Tibial nerve (tissue), 4 donors: ENCODE data around the gene ZNF697. TPM values are rescaled to one million over a fixed set of nuclear protein-coding genes. Genes with fewer than 3 reads are reported as not detected.

Experiments
- DNase-seq, 2 donors: peaks; one replicate each; pipeline ENCODE4 v3.0.0-alpha.2; 2019; ENCODE audit warnings: low spot score in 2 of 2
- H3K27ac ChIP-seq, 4 donors: fragments of 200-600 bp; sonication (generic) in 3 of 4; one replicate each; pipeline ENCODE4 v1.5.1; 2017 to 2019; ENCODE audit warnings: mild to moderate bottlenecking in 1 of 4
- H3K27me3 ChIP-seq, 2 donors: fragments of 200-600 bp; sonication (generic) in 1 of 2; one replicate each; pipeline versions ENCODE4 v1.5.1 to v1.6.0; 2017 to 2019
- H3K36me3 ChIP-seq, 3 donors: fragments of 200-600 bp; sonication (generic); one replicate each; pipeline ENCODE4 v1.5.1; 2018 to 2019
- H3K4me1 ChIP-seq, 4 donors: fragments of 200-600 bp; sonication (generic) in 3 of 4; one replicate each; pipeline ENCODE4 v1.5.1; 2017 to 2019
- H3K4me3 ChIP-seq, 4 donors: fragments of 200-600 bp; sonication (generic) in 3 of 4; one replicate each; pipeline ENCODE4 v1.5.1; 2017 to 2019; ENCODE audit warnings: mild to moderate bottlenecking in 1 of 4, moderate library complexity in 1 of 4
- H3K9me3 ChIP-seq, 4 donors: fragments of 200-600 bp; sonication (generic) in 3 of 4; one replicate each; pipeline ENCODE4 v1.5.1; 2017 to 2019
- EP300 ChIP-seq, 2 donors: sonication (generic); formaldehyde crosslinking; IDR thresholded peaks; one replicate each; pipeline ENCODE4 v1.6.1; 2017; ENCODE audit warnings: antibody characterized with exemption in 2 of 2, mild to moderate bottlenecking in 1 of 2
- POLR2A ChIP-seq, 2 donors: fragments of 450-650 bp; IDR thresholded peaks; one replicate each; pipeline ENCODE4 v1.6.1; 2017; ENCODE audit warnings: antibody characterized with exemption in 2 of 2, mild to moderate bottlenecking in 2 of 2, moderate library complexity in 2 of 2
- WGBS, 2 donors: methylation state at CpG; one replicate each; pipeline ENCODE4 v1.1.5; 2018; 5-methylcytosine and 5-hydroxymethylcytosine counted together
- total RNA-seq, 4 donors: library from RNA; depleted of rRNA; stranded (reverse); fragments of >200 nt; gene quantifications; one replicate each; pipeline ENCODE4 v1.1.0, GENCODE V29; 2016
- TF ChIP-seq, protein P1 (sequence below), 5 experiments: fragments of 200-600 bp in 3 of 5; fragments of 450-650 bp in 2 of 5; sonication (generic) in 3 of 5; IDR thresholded peaks; one replicate each; pipeline ENCODE4 v1.5.1; 2016 to 2019; ENCODE audit warnings: antibody characterized with exemption in 5 of 5, mild to moderate bottlenecking in 3 of 5, moderate library complexity in 2 of 5

The ZNF697 gene
- total RNA-seq, 4 donors from 2014 or later, result 3.3 to 9.0 (median 4.9) TPM

DNA sequence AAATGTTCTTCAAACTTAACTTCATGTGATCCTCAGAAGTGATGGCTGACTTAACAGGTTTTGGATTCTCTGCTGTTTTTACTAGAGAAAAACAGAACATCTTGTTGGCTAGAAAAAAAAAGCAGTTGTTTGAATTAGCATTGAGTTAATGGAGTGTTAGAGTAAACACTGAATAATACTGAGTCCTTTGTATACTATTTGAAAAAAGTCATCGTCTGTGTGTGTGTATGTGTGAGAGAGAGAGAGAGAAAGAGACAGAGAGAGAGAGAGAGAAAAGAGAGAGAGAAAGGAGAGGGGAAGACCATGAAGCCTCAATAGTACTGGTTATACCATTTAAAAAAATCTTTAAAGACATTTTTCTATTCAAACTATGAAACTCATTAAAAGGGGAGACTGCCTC lies 10.4 kb downstream of the ZNF697 start:
- Histone ChIP-seq H3K4me1 (peaks cover 0 to 22% (median 7%) of the 10 kb centered on the region in 4 donors), H3K27ac (no peak overlapping the region), H3K27me3 (no peaks in the 10 kb centered on the region), H3K9me3 (no peaks in the 10 kb centered on the region), H3K4me3 (no peak overlapping the region), H3K36me3 (no peaks in the 10 kb centered on the region)
- WGBS, 2 donors, result 26 to 29% methylated on average over 1 of the region's 1 CpG
- no peak for TF ChIP-seq EP300 (IDR thresholded peaks at IDR 0.05)
- TF ChIP-seq, protein P1, sequence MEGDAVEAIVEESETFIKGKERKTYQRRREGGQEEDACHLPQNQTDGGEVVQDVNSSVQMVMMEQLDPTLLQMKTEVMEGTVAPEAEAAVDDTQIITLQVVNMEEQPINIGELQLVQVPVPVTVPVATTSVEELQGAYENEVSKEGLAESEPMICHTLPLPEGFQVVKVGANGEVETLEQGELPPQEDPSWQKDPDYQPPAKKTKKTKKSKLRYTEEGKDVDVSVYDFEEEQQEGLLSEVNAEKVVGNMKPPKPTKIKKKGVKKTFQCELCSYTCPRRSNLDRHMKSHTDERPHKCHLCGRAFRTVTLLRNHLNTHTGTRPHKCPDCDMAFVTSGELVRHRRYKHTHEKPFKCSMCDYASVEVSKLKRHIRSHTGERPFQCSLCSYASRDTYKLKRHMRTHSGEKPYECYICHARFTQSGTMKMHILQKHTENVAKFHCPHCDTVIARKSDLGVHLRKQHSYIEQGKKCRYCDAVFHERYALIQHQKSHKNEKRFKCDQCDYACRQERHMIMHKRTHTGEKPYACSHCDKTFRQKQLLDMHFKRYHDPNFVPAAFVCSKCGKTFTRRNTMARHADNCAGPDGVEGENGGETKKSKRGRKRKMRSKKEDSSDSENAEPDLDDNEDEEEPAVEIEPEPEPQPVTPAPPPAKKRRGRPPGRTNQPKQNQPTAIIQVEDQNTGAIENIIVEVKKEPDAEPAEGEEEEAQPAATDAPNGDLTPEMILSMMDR (IDR thresholded peaks at IDR 0.05), result no peak
- TF ChIP-seq POLR2A (IDR thresholded peaks at IDR 0.05), result no peak
- DNase-seq, result no peak

DNA sequence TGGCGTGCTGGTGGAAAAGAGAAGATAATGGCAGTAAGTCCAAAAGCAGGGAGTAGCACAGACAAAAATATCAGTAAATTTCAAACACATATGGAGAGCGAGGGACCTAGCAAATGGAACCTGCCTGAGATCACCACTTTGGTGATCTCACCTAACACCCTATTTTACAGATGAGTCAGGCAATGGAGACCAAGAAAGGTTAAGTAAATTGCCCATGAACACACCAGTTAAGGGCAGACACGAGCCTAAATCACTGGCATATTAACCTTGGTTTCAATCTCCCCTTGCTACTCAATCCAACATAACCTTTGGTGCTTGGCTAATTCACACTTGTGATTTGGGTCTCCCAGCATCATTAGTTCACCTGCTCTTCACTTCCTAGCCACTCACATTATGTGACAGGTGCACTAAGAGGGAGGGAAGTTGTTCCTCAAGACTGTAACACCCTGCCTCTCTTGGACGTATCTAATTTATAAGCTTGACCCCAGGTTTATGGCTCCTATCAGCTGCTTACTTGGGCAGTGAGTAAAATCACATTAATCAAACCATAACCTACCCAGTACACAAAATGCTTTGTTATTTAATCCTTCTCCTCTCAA lies 11.5 kb downstream of the ZNF697 start:
- 89 to 94% methylated on average over 4 of the region's 4 CpGs for WGBS, 2 donors
- Histone ChIP-seq H3K27ac (no peak overlapping the region), H3K9me3 (no peaks in the 10 kb centered on the region), H3K4me3 (no peak overlapping the region), H3K27me3 (no peaks in the 10 kb centered on the region), H3K4me1 (peaks cover 0 to 33% (median 18%) of the 10 kb centered on the region in 4 donors), H3K36me3 (no peaks in the 10 kb centered on the region)
- TF ChIP-seq EP300 (IDR thresholded peaks at IDR 0.05), result no peak
- TF ChIP-seq, protein P1 (IDR thresholded peaks at IDR 0.05), result no peak
- no peak for TF ChIP-seq POLR2A (IDR thresholded peaks at IDR 0.05)
- no peak for DNase-seq

DNA sequence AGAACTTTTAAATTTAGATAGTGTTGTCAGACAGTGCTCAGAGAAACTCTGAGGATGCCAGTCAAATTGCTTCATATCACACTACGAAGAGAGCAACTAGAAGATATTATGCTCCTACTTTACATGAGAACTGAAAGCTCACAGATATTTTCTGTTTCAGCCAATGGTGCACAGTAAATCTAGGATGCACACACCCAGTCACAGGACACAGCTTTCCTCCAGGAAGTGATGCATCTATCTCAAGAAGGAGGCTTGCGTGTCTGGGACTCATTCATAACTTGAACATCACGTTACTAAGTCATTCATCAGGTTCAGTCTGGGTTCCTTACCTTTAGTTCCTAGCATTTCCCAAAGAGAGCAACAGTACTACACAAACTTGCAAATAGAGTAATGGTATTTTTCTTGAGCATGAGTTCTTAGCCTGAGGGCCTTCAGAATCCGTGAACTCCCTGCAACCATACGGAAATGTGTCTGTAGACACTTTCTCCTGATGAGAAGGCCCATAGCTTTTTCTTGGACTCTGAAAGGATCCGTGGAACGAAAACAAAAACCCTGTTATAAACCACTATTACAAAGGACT lies 12.2 kb downstream of the ZNF697 start:
- H3K9me3 ChIP-seq, result no peaks in the 10 kb centered on the region
- peaks cover 0 to 40% (median 24%) of the 10 kb centered on the region in 4 donors for H3K4me1 ChIP-seq
- no peak overlapping the region for H3K27ac ChIP-seq
- no peak overlapping the region for H3K4me3 ChIP-seq
- no peak for DNase-seq
- no peak for TF ChIP-seq EP300 (IDR thresholded peaks at IDR 0.05)
- TF ChIP-seq POLR2A (IDR thresholded peaks at IDR 0.05), result no peak
- TF ChIP-seq, protein P1 (IDR thresholded peaks at IDR 0.05), result no peak
- 87 to 88% methylated on average over 7 of the region's 7 CpGs for WGBS, 2 donors
- no peaks in the 10 kb centered on the region for H3K27me3 ChIP-seq
- H3K36me3 ChIP-seq, result no peaks in the 10 kb centered on the region

DNA sequence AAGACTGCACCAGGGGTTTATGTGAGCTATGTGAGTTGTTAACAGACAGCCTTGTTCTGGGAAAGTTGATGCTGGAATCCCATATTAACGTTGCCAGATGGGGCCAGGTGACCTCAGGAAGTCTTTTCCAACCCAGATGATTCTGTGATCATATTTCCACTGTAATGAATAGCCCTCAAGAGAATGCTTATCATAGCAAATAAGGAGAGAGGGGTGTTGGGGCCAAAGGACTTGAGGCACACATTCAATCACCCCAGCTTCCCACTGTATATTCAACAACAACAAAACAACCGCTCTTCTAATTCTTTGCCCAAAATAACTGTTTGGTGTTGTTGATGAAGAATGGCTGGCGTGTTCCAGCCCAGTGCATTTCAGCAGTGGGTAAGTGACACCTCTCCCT lies 14.1 kb downstream of the ZNF697 start:
- DNase-seq, result no peak
- no peaks in the 10 kb centered on the region for H3K27me3 ChIP-seq
- no peak overlapping the region for H3K27ac ChIP-seq
- peaks cover 0 to 45% (median 27%) of the 10 kb centered on the region in 4 donors for H3K4me1 ChIP-seq
- no peaks in the 10 kb centered on the region for H3K36me3 ChIP-seq
- no peak for TF ChIP-seq EP300 (IDR thresholded peaks at IDR 0.05)
- TF ChIP-seq, protein P1 (IDR thresholded peaks at IDR 0.05), result no peak
- WGBS, 2 donors, result 50 to 53% methylated on average over 3 of the region's 3 CpGs
- no peaks in the 10 kb centered on the region for H3K9me3 ChIP-seq
- H3K4me3 ChIP-seq, result no peak overlapping the region

DNA sequence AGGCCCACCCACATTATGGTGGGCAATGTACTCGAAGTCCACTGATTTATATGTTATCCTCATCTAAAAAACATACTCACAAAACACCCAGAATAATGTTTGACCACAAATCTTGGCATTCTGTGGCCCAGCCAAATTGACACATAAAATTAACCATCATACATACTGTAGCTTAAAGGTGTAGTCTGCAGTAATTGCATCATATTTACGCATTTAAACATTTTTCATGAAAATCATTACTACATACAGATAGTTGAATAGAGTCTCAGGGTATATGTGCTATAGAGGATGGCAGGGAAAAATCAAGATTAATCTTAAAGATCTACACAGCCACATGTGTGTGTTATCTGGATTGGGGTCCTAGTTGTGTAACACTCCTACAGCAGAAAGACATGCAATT lies 14.5 kb downstream of the ZNF697 start:
- 92 to 93% methylated on average over 2 of the region's 2 CpGs for WGBS, 2 donors
- DNase-seq, result no peak
- Histone ChIP-seq H3K4me3 (no peak overlapping the region), H3K4me1 (peaks cover 0 to 43% (median 27%) of the 10 kb centered on the region in 4 donors), H3K27me3 (no peaks in the 10 kb centered on the region), H3K36me3 (no peaks in the 10 kb centered on the region), H3K27ac (no peak overlapping the region), H3K9me3 (no peaks in the 10 kb centered on the region)
- TF ChIP-seq, protein P1 (IDR thresholded peaks at IDR 0.05), result no peak
- no peak for TF ChIP-seq POLR2A (IDR thresholded peaks at IDR 0.05)
- TF ChIP-seq EP300 (IDR thresholded peaks at IDR 0.05), result no peak
